Natural killer cell treated with Interleukin-12 subunit alpha and Interleukin-12 subunit beta and Interleukin-15 and Interleukin-18, amount 100 ng/mL, for 72 hours (primary cell): ENCODE data around the gene PCSK6. TPM values are rescaled to one million over a fixed set of nuclear protein-coding genes. Genes with fewer than 3 reads are reported as not detected.
"Not testable (repeated sequence)": the region's sequence is repeated elsewhere in the genome, so short reads cannot be mapped to it uniquely, and the experiment has no call there.

Experiments used
- ATAC-seq, 2 donors: fragments of 150-1000 bp; cut with Tn5 transposase in 1 of 2; sonication (Bioruptor Pico), chemical (Tn5 transposase) in 1 of 2; 2 replicates each; pipeline ENCODE4 v1.10.0; 2021
- DNase-seq: peaks from one replicate; pipeline ENCODE4 v3.0.0; 2022; ENCODE audit warnings: low spot score
- H3K27ac Mint-ChIP-seq, 2 donors: 1 replicate in 1 of 2; 2 replicates in 1 of 2; pipeline ENCODE4 v1.8.0; 2022; ENCODE audit warnings: mixed read lengths in 2 of 2, mild to moderate bottlenecking in 1 of 2, moderate library complexity in 1 of 2
- H3K27me3 Mint-ChIP-seq, 2 donors: 1 replicate in 1 of 2; 2 replicates in 1 of 2; pipeline ENCODE4 v1.8.0; 2022; ENCODE audit warnings: mixed read lengths in 2 of 2
- H3K36me3 Mint-ChIP-seq: one replicate; pipeline ENCODE4 v1.8.0; 2022; ENCODE audit warnings: mixed read lengths
- H3K4me1 Mint-ChIP-seq, 2 donors: 1 replicate in 1 of 2; 2 replicates in 1 of 2; pipeline ENCODE4 v1.8.0; 2022; ENCODE audit warnings: low read depth in 2 of 2, mixed read lengths in 2 of 2, mild to moderate bottlenecking in 1 of 2
- H3K4me3 Mint-ChIP-seq: one replicate; pipeline ENCODE4 v1.8.0; 2022; ENCODE audit warnings: mixed read lengths
- H3K9me3 Mint-ChIP-seq: 2 replicates; pipeline ENCODE4 v1.8.0; 2022; ENCODE audit warnings: mixed read lengths
- total RNA-seq, 2 donors: library from RNA; stranded (reverse); gene quantifications; one replicate each; pipeline ENCODE4 v1.2.3, GENCODE V29; 2022

The PCSK6 gene
- total RNA-seq, 2 donors from 2014 or later, result 0.95 TPM; not detected in 1

GRCh38 chr15:101287342-101287741, 202.2 kb downstream of the PCSK6 start:
- H3K27me3 Mint-ChIP-seq, H3K9me3 Mint-ChIP-seq: not testable (repeated sequence)

GRCh38 chr15:101286471-101287114, 202.9 kb downstream of the PCSK6 start:
- H3K9me3 Mint-ChIP-seq, result no peaks in the 10 kb centered on the region
- H3K4me1 Mint-ChIP-seq, result peaks cover 20 to 21% of the 10 kb centered on the region in 2 donors
- no peak for DNase-seq
- no peaks in the 10 kb centered on the region for H3K27me3 Mint-ChIP-seq
- H3K4me3 Mint-ChIP-seq, result no peak overlapping the region
- ATAC-seq, result no peak
- H3K27ac Mint-ChIP-seq, result no peak overlapping the region
- H3K36me3 Mint-ChIP-seq, result peaks cover 46% of the 10 kb centered on the region

More at GRCh38 chr15:101287342-101287741, 202.2 kb downstream of the PCSK6 start:
- ATAC-seq, DNase-seq, H3K4me3 Mint-ChIP-seq: not testable (repeated sequence)
- Mint-ChIP-seq H3K36me3 (peaks cover 39% of the 10 kb centered on the region), H3K4me1 (peaks cover 15 to 24% of the 10 kb centered on the region in 2 donors), H3K27ac (peak overlapping the region in 1 of 2 donors; percentile 31)

GRCh38 chr15:101283931-101284330, 205.6 kb downstream of the PCSK6 start:
- H3K27ac Mint-ChIP-seq, result no peak overlapping the region
- ATAC-seq (peak in 1 of 2 donors; percentile 27), DNase-seq (no peak)
- peaks cover 41% of the 10 kb centered on the region for H3K36me3 Mint-ChIP-seq
- no peaks in the 10 kb centered on the region for H3K9me3 Mint-ChIP-seq
- no peak overlapping the region for H3K4me3 Mint-ChIP-seq
- H3K27me3 Mint-ChIP-seq, result no peaks in the 10 kb centered on the region
- H3K4me1 Mint-ChIP-seq, result peaks cover 13% of the 10 kb centered on the region in 2 donors

GRCh38 chr15:101280007-101280406, 209.5 kb downstream of the PCSK6 start:
- Mint-ChIP-seq H3K4me1 (peaks cover 15 to 28% of the 10 kb centered on the region in 2 donors), H3K9me3 (no peaks in the 10 kb centered on the region), H3K4me3 (no peak overlapping the region), H3K36me3 (peaks cover 28% of the 10 kb centered on the region), H3K27ac (no peak overlapping the region), H3K27me3 (no peaks in the 10 kb centered on the region)
- DNase-seq (no peak), ATAC-seq (no peak)

- DNase-seq, result no peak
- Mint-ChIP-seq H3K36me3 (peaks cover 46% of the 10 kb centered on the region), H3K9me3 (no peaks in the 10 kb centered on the region), H3K4me3 (peak overlapping the region; percentile 99), H3K27me3 (no peaks in the 10 kb centered on the region), H3K27ac (peak overlapping the region; percentile 71 to 85), H3K4me1 (peaks cover 30 to 43% of the 10 kb centered on the region in 2 donors)
- no peak for ATAC-seq
Observed at GRCh38 chr15:101277943-101278564, 211.5 kb downstream of the PCSK6 start.

GRCh38 chr15:101277038-101277822, 212.3 kb downstream of the PCSK6 start, which contains the start of gene SELENOS:
Gene SELENOS, minus strand, starts transcription at chr15:101277485. Its CDS starts 68 bp downstream, at chr15:101277417.
- H3K4me1 Mint-ChIP-seq, result peaks cover 30 to 42% of the 10 kb centered on the region in 2 donors
- peak; percentile 98 to 99 for ATAC-seq
- peak within 1 kb of the TSS; percentile 99 for H3K4me3 Mint-ChIP-seq
- peak within 1 kb of the TSS; percentile 89 to 95 for H3K27ac Mint-ChIP-seq
- H3K36me3 Mint-ChIP-seq, result peaks cover 45% of the 10 kb centered on the region
- DNase-seq, result peak; percentile 93
- no peaks in the 10 kb centered on the region for H3K27me3 Mint-ChIP-seq
- H3K9me3 Mint-ChIP-seq, result no peaks in the 10 kb centered on the region

- ATAC-seq (peak in 1 of 2 donors; percentile 58), DNase-seq (no peak)
- Mint-ChIP-seq H3K9me3 (no peaks in the 10 kb centered on the region), H3K4me1 (peaks cover 30 to 37% of the 10 kb centered on the region in 2 donors), H3K36me3 (peaks cover 39% of the 10 kb centered on the region), H3K27me3 (no peaks in the 10 kb centered on the region), H3K4me3 (peak overlapping the region; percentile 99), H3K27ac (peak overlapping the region; percentile 89 to 95)
Observed at GRCh38 chr15:101276501-101277037, 212.9 kb downstream of the PCSK6 start.

- ATAC-seq (no peak), DNase-seq (no peak)
- Mint-ChIP-seq H3K4me3 (peak overlapping the region; percentile 99), H3K27me3 (no peaks in the 10 kb centered on the region), H3K36me3 (peaks cover 43% of the 10 kb centered on the region), H3K4me1 (peaks cover 33 to 37% of the 10 kb centered on the region in 2 donors), H3K9me3 (no peaks in the 10 kb centered on the region), H3K27ac (peak overlapping the region; percentile 18 to 39)
Observed at GRCh38 chr15:101275018-101275417, 214.5 kb downstream of the PCSK6 start.

- no peak for DNase-seq
- no peak overlapping the region for H3K4me3 Mint-ChIP-seq
- H3K27me3 Mint-ChIP-seq, result no peaks in the 10 kb centered on the region
- peaks cover 40 to 45% of the 10 kb centered on the region in 2 donors for H3K4me1 Mint-ChIP-seq
- ATAC-seq, result no peak
- H3K36me3 Mint-ChIP-seq, result peaks cover 51% of the 10 kb centered on the region
- H3K9me3 Mint-ChIP-seq, result no peaks in the 10 kb centered on the region
- H3K27ac Mint-ChIP-seq, result peak overlapping the region in 1 of 2 donors; percentile 52
Observed at GRCh38 chr15:101273534-101273933, 216.0 kb downstream of the PCSK6 start.

GRCh38 chr15:101272584-101272983, 216.9 kb downstream of the PCSK6 start:
- DNase-seq, result no peak
- peaks cover 51% of the 10 kb centered on the region for H3K36me3 Mint-ChIP-seq
- H3K4me1 Mint-ChIP-seq, result peaks cover 40% of the 10 kb centered on the region in 2 donors
- H3K27me3 Mint-ChIP-seq, result no peaks in the 10 kb centered on the region
- H3K4me3 Mint-ChIP-seq, result no peak overlapping the region
- no peak overlapping the region for H3K27ac Mint-ChIP-seq
- H3K9me3 Mint-ChIP-seq, result no peaks in the 10 kb centered on the region
- no peak for ATAC-seq

- Mint-ChIP-seq H3K36me3 (peaks cover 40% of the 10 kb centered on the region), H3K27ac (no peak overlapping the region), H3K27me3 (no peaks in the 10 kb centered on the region), H3K9me3 (no peaks in the 10 kb centered on the region), H3K4me3 (no peak overlapping the region), H3K4me1 (peaks cover 21 to 44% of the 10 kb centered on the region in 2 donors)
- DNase-seq (no peak), ATAC-seq (no peak)
Observed at GRCh38 chr15:101269479-101270223, 219.9 kb downstream of the PCSK6 start.

- peaks cover 10 to 40% of the 10 kb centered on the region in 2 donors for H3K4me1 Mint-ChIP-seq
- ATAC-seq, result no peak
- no peak overlapping the region for H3K27ac Mint-ChIP-seq
- no peaks in the 10 kb centered on the region for H3K27me3 Mint-ChIP-seq
- no peak overlapping the region for H3K4me3 Mint-ChIP-seq
- peaks cover 20% of the 10 kb centered on the region for H3K36me3 Mint-ChIP-seq
- no peak for DNase-seq
- no peaks in the 10 kb centered on the region for H3K9me3 Mint-ChIP-seq
Observed at GRCh38 chr15:101267320-101268104, 222.0 kb downstream of the PCSK6 start.
